ENCODE data around the gene ZNF512.

Gene ZNF512

GRCh38 chr2:27636766-27637165 lies 53.9 kb downstream of the ZNF512 start:
- DNase-seq (ENCODE audit: low spot score) = no peak

DNA sequence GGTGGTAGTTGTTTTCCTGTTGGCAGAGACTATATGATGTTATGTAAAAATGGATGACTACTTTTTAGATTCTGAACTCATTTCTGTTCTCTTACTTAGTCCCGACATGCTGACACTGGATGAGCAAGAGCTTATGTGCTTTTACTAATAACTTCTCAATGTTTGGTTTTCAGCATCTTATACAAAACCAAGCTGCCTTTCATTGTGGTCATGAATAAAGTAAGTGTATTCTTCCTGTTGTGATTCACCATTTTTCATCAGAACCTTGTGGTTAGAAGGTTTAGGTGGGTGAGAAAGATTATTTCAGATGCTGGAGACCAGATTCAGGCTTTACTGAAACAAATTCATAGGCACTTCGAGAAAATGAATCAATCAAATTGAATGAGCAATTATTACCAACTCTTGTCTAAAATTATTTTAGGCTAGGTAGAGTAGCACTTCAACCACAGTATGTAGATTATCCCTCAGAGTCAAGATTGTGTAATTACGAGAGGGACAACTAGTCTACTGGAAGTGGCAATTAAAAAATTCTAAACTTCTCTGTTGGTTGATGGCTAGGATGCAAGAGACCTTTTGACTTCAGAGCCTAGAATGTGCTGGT lies 55.3 kb downstream of the ZNF512 start:
- no peak for DNase-seq (ENCODE audit: low spot score)

GRCh38 chr2:27638709-27639108 lies 55.9 kb downstream of the ZNF512 start:
- DNase-seq (ENCODE audit: low spot score) = no peak

GRCh38 chr2:27640722-27641245 lies 57.9 kb downstream of the ZNF512 start:
- DNase-seq (ENCODE audit: low spot score) = no peak

DNA sequence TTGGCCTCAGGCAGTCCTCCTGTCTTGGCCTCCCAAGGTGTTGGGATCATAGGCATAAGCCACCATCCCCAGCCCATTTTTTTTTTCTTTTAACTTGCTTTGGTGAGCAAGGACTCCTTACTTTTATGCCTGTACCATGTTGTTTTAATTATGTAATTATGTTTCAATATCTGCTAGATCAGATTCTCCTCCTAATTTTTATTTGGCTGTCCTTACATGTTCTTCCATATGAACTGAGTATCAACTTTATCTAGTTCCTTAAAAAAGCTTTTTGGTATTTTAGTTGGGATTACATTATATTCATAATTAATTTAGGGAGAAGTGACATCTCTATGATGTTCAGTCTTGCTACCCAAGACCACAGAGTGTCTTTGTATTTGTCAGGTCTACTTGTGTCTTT lies 62.4 kb downstream of the ZNF512 start:
- DNase-seq (ENCODE audit: low spot score) = no peak

- no peak for DNase-seq (ENCODE audit: low spot score)
Observed at GRCh38 chr2:27647289-27647688, 64.4 kb downstream of the ZNF512 start.

- DNase-seq (ENCODE audit: low spot score) = no peak
Observed at GRCh38 chr2:27647737-27648136, 64.9 kb downstream of the ZNF512 start.

- DNase-seq (ENCODE audit: low spot score) = no peak
Observed at GRCh38 chr2:27651056-27651455, 68.2 kb downstream of the ZNF512 start.

GRCh38 chr2:27652341-27652740 lies 69.5 kb downstream of the ZNF512 start:
- DNase-seq (ENCODE audit: low spot score) = no peak

GRCh38 chr2:27652790-27653189 lies 69.9 kb downstream of the ZNF512 start:
- no peak for DNase-seq (ENCODE audit: low spot score)

DNA sequence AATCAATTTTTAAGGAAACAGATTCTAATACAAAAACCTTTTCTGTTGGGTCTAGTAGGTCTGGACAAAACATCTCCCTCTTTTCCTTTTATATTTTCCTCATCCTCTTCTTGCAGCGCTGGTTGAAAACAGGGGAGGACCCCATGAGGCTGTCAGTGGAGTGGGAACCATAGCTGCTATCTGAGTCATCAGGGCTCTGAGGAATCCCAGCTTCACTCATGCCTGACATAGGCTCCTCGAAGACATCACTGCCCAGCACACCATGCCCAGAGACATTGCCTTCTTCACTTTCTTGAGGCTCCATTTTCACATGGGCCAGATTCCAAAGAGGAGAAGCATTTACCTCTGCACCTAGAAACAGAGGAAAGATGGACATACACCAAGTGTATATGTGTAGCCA lies 70.6 kb downstream of the ZNF512 start:
- DNase-seq (ENCODE audit: low spot score) = no peak

- DNase-seq (ENCODE audit: low spot score) = no peak
Observed at GRCh38 chr2:27655155-27655951, 72.5 kb downstream of the ZNF512 start.

DNA sequence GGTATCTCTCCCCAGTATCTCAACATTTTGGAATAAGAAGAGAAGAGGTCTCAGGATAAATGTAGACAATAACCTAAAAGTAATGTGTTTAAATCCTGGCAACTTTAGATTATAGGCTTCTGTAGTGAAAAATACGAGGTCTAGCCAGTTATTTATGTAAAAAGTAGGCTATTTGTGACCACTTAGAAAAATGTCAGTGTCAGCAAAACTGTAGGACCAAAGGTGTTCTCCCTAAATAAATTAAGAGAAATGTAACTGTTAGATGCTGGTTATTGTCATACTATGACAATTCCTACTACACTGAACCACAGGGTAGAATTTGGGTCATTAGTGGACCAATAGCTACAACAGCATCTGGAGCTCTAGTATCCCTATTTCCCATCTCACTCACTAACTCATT lies 78.5 kb downstream of the ZNF512 start:
- no peak for DNase-seq (ENCODE audit: low spot score)

- DNase-seq (ENCODE audit: low spot score) = peak; percentile 90
Observed at GRCh38 chr2:27663285-27664153, 80.7 kb downstream of the ZNF512 start, which contains the start of the genes SLC4A1AP and SUPT7L. TSS of gene SLC4A1AP (plus strand) at chr2:27663889. CDS start at chr2:27663915, 26 bp downstream. TSS of gene SUPT7L (minus strand) at chr2:27663614. CDS start at chr2:27662192, 1,422 bp downstream.

DNA sequence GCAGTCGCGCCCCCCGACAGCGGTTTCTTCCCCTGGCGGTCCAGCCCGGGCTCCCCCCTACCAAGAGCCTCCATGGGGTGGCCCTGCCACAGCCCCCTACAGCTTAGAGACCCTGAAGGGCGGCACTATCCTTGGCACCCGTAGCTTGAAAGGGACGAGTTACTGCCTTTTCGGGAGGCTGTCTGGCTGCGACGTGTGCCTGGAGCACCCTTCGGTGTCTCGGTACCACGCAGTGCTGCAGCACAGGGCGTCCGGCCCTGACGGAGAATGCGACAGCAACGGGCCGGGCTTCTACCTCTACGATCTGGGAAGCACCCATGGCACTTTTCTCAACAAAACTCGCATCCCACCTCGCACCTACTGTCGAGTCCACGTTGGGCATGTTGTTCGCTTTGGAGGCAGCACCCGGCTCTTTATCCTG lies 81.3 kb downstream of the ZNF512 start:
- DNase-seq (ENCODE audit: low spot score) = no peak

DNA sequence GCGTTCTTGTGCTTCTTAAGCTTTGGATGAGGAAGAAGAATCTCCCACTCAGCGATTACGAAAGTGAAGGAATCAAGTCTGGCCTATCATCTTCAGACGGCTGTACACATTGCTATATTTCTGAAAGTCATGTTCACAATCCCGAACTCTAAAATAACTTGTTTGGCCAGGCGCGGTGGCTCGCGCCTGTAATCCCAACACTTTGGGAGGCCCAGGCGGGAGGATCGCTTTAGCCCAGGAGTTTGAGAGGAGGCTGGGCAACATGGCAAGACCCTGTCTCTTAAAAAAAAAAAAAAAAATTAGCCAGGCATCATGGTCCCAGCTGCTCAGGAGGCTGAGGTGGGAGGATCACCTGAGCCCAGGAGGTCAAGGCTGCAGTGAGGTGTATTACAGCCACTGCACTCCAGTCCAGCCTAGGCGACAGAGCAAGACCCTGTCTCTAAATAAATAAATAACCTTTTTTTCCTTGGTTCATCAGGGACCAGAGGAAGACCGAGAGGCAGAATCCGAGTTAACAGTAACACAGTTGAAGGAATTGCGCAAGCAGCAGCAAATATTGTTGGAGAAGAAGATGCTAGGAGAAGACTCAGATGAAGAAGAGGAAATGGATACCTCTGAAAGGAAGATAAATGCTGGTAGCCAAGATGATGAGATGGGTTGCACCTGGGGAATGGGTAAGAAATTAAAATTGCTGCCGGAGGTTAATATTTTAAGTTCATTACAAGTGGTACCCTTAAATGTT lies 82.0 kb downstream of the ZNF512 start:
- no peak for DNase-seq (ENCODE audit: low spot score)

GRCh38 chr2:27667446-27667845 lies 84.6 kb downstream of the ZNF512 start:
- no peak for DNase-seq (ENCODE audit: low spot score)

- no peak for DNase-seq (ENCODE audit: low spot score)
Observed at GRCh38 chr2:27671235-27671634, 88.4 kb downstream of the ZNF512 start.

Data from cerebellar cortex (tissue), 1 donor.